Upper lobe of left lung (tissue), 4 donors: ENCODE data around the gene AKR1C4.

ENCODE experiments used
- CTCF ChIP-seq, 6 experiments: fragments of 450-650 bp in 4 of 6; fragments of 200-600 bp in 2 of 6; sonication (generic) in 2 of 6; IDR thresholded peaks; one replicate each; pipeline ENCODE4 v1.5.1; 2016 to 2019; ENCODE audit warnings: antibody characterized with exemption in 6 of 6
- POLR2AphosphoS5 ChIP-seq, 2 donors: sonication (generic); formaldehyde crosslinking; IDR thresholded peaks; one replicate each; pipeline ENCODE4 v1.5.1; 2017; ENCODE audit warnings: antibody characterized with exemption in 2 of 2

GRCh38 chr10:5196702-5197113 lies at the start of gene AKR1C4:
- TF ChIP-seq CTCF (IDR thresholded peaks at IDR 0.05) (no peak), POLR2AphosphoS5 (IDR thresholded peaks at IDR 0.05) (no peak)
